VCaP (cell line): ENCODE results near the gene TMCC3.
A peak's percentile ranks its signal among the peaks of the same experiment; 100 is the strongest.

Experiments
- H3K27ac ChIP-seq: fragments of 450-650 bp; 2 replicates; pipeline ENCODE4 v1.5.1; 2017
- CTCF ChIP-seq: fragments of 450-650 bp; conservative IDR thresholded peaks from 2 replicates; pipeline ENCODE4 v1.5.1; 2017; ENCODE audit warnings: mild to moderate bottlenecking, moderate library complexity

Gene TMCC3

GRCh38 chr12:94536040-94536965 is 114.1 kb downstream of the TMCC3 start:
- H3K27ac ChIP-seq, result peak overlapping the region; percentile 57
- no peak for TF ChIP-seq CTCF

GRCh38 chr12:94535510-94535921 is 114.8 kb downstream of the TMCC3 start:
- no peak for TF ChIP-seq CTCF
- H3K27ac ChIP-seq, result peak overlapping the region; percentile 57

GRCh38 chr12:94534774-94535509 is 115.4 kb downstream of the TMCC3 start:
- TF ChIP-seq CTCF, result no peak
- peak overlapping the region; percentile 57 for H3K27ac ChIP-seq

GRCh38 chr12:94534278-94534677 is 116.1 kb downstream of the TMCC3 start:
- no peak for TF ChIP-seq CTCF

GRCh38 chr12:94532490-94533422 is 117.6 kb downstream of the TMCC3 start:
- peak; percentile 86 for TF ChIP-seq CTCF
- H3K27ac ChIP-seq, result no peak overlapping the region

More at GRCh38 chr12:94534278-94534677, 116.1 kb downstream of the TMCC3 start:
- no peak overlapping the region; the same call in 1 of the 2 replicates for H3K27ac ChIP-seq

GRCh38 chr12:94531196-94531720 is 119.1 kb downstream of the TMCC3 start:
- TF ChIP-seq CTCF, result no peak
- H3K27ac ChIP-seq, result no peak overlapping the region
